PFSK-1 (cell line): ENCODE results near the gene CCDC33.

Source experiments
- FOXP2 ChIP-seq: optimal IDR thresholded peaks from 2 replicates; pipeline ENCODE3; 2011; ENCODE audit warnings: borderline replicate concordance, control low read depth, inconsistent platforms; ENCODE audit not compliant: insufficient read depth; ENCODE audit errors: extremely low read length, extremely low read depth
- POLR2AphosphoS5 ChIP-seq: IDR thresholded peaks from 2 replicates; pipeline ENCODE4 v1.6.1; 2012; ENCODE audit warnings: low read depth, mild to moderate bottlenecking, control low read depth, low read length, moderate library complexity
- REST ChIP-seq, 2 experiments: IDR thresholded peaks; 2 replicates each; pipeline versions ENCODE4 v1.6.1 to v1.8.0; 2011 to 2012; ENCODE audit warnings: low read depth in 2 of 2, low read length in 2 of 2, control low read depth in 1 of 2, inconsistent platforms in 1 of 2, mild to moderate bottlenecking in 1 of 2, moderate library complexity in 1 of 2; ENCODE audit not compliant: insufficient read depth in 1 of 2
- SIN3A ChIP-seq: IDR thresholded peaks from 2 replicates; pipeline ENCODE4 v1.6.1; 2012; ENCODE audit warnings: mild to moderate bottlenecking, low read length, moderate library complexity, borderline replicate concordance; ENCODE audit not compliant: insufficient read depth
- TAF1 ChIP-seq: IDR thresholded peaks from 2 replicates; pipeline ENCODE4 v1.6.1; 2012; ENCODE audit warnings: low read length, control low read depth, borderline replicate concordance; ENCODE audit not compliant: insufficient read depth

The CCDC33 gene

GRCh38 chr15:74283368-74283767, 47.2 kb downstream of the CCDC33 start:
- no peak for TF ChIP-seq POLR2AphosphoS5
- TF ChIP-seq SIN3A = no peak
- TF ChIP-seq FOXP2 = no peak
- no peak for TF ChIP-seq TAF1
- no peak for TF ChIP-seq REST (IDR thresholded peaks at IDR 0.05; ENCODE audit: insufficient read depth in 1 of 2, low read depth in 2 of 2, low read length in 2 of 2)

- TF ChIP-seq SIN3A (no peak), POLR2AphosphoS5 (no peak), TAF1 (no peak), FOXP2 (no peak), REST (IDR thresholded peaks at IDR 0.05; ENCODE audit: insufficient read depth in 1 of 2, low read depth in 2 of 2, low read length in 2 of 2) (no peak)
Observed at GRCh38 chr15:74289671-74290070, 53.5 kb downstream of the CCDC33 start.

- TF ChIP-seq POLR2AphosphoS5 (no peak), SIN3A (no peak), FOXP2 (no peak), REST (IDR thresholded peaks at IDR 0.05; ENCODE audit: insufficient read depth in 1 of 2, low read depth in 2 of 2, low read length in 2 of 2) (no peak), TAF1 (no peak)
Observed at GRCh38 chr15:74290645-74291044, 54.5 kb downstream of the CCDC33 start.

GRCh38 chr15:74291101-74292071, 55.3 kb downstream of the CCDC33 start:
- peak; percentile 39 for TF ChIP-seq FOXP2
- TF ChIP-seq REST (IDR thresholded peaks at IDR 0.05; ENCODE audit: insufficient read depth in 1 of 2, low read depth in 2 of 2, low read length in 2 of 2) = peak; percentile 98 to 100
- no peak for TF ChIP-seq POLR2AphosphoS5
- 0 out of 2 replicates have a peak, but pooled peaks have one; percentile 26 for TF ChIP-seq TAF1
- TF ChIP-seq SIN3A = peak; percentile 99
